ENCODE data around the gene HPSE2. TPM values are rescaled to one million over a fixed set of nuclear protein-coding genes. Genes with fewer than 3 reads are reported as not detected.

Gene HPSE2
- total RNA-seq, 1 experiment from 2014 or later: not detected

DNA sequence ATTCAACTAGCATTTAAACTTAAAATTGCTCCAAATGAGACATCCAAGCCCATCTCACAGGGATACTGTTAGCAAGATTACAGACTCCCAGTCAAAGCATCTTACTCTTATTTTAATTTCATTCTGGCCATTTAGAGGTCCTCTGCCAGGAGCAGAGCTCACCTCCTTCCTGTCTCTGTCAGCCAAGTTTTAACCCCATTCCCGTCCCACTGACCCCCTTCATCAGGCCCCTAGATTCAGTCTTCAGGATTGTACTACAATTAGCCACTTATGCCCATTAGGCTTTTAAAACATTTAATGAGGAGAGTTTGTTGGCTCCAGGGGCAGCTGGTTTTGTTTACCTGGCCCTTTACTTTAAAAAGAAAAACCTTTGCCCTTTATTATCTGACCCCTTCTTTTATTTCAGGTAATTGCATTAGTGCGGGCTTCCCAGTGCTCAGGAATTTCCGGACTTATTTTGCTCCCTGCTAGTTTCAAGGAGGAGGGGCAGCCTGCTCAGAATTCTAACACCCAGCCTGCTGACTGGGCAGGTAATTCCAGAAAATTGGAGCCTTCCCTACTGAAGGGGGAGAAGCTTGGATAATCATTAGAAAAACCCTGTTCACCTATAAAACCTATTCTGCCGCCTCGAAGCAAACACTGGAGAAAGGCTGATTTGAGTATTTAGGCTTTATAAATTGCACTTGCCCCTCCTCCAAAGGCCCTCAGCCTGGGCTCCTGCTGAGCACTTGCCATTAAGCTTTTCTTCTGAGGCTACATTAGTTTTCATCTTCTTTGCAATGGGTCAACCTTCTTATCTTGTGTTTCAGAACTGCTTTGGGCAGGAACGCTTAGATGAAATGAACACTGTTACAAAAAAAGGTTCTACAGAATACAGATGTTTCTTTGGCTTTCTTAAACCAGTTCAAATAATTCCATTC, 588.4 kb downstream of the HPSE2 start:
- Histone ChIP-seq H3K79me2 (ENCODE audit: low read depth) (no peaks in the 10 kb centered on the region), H3K4me1 (replicated peaks; ENCODE audit: insufficient read depth) (no peaks in the 10 kb centered on the region), H3K9me3 (ENCODE audit: insufficient read depth, low read depth) (no peaks in the 10 kb centered on the region), H3K4me2 (no peak overlapping the region), H3K27me3 (ENCODE audit: insufficient read depth, low read depth) (peaks cover 5% of the 10 kb centered on the region; the same call in 1 of the 2 replicates), H4K20me1 (ENCODE audit: insufficient read depth) (no peaks in the 10 kb centered on the region), H2AFZ (no peak overlapping the region), H3F3A (ENCODE audit: insufficient read depth, low read depth) (no peaks in the 10 kb centered on the region), H3K36me3 (ENCODE audit: low read depth) (no peaks in the 10 kb centered on the region), H3K27ac (no peak overlapping the region), H3K9me2 (ENCODE audit: insufficient read depth) (no peaks in the 10 kb centered on the region), H3K4me3 (no peak overlapping the region)
- no peak for DNase-seq
- POLR2A ChIA-PET (ENCODE audit: unreplicated experiment): no interaction called here
- intact Hi-C loops (cut with micrococcal nuclease; ENCODE audit: unreplicated experiment): no loop called here
- no TSS peak for BruUV-seq (replicated peaks)
- no peak for TF ChIP-seq EZH2 (IDR thresholded peaks at IDR 0.05; ENCODE audit: low read depth)
- TF ChIP-seq, protein P1, sequence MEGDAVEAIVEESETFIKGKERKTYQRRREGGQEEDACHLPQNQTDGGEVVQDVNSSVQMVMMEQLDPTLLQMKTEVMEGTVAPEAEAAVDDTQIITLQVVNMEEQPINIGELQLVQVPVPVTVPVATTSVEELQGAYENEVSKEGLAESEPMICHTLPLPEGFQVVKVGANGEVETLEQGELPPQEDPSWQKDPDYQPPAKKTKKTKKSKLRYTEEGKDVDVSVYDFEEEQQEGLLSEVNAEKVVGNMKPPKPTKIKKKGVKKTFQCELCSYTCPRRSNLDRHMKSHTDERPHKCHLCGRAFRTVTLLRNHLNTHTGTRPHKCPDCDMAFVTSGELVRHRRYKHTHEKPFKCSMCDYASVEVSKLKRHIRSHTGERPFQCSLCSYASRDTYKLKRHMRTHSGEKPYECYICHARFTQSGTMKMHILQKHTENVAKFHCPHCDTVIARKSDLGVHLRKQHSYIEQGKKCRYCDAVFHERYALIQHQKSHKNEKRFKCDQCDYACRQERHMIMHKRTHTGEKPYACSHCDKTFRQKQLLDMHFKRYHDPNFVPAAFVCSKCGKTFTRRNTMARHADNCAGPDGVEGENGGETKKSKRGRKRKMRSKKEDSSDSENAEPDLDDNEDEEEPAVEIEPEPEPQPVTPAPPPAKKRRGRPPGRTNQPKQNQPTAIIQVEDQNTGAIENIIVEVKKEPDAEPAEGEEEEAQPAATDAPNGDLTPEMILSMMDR (conservative IDR thresholded peaks at IDR 0.05): no peak
- CTCF ChIA-PET: no interaction called here

- H2AFZ ChIP-seq: no peak overlapping the region
- no peak overlapping the region for H3K4me2 ChIP-seq
- ChIA-PET CTCF (no interaction called here), POLR2A (ENCODE audit: unreplicated experiment) (no interaction called here)
- H3K27ac ChIP-seq: no peak overlapping the region
- H3F3A ChIP-seq (ENCODE audit: insufficient read depth, low read depth): no peaks in the 10 kb centered on the region
- H3K9me3 ChIP-seq (ENCODE audit: insufficient read depth, low read depth): no peaks in the 10 kb centered on the region
- BruUV-seq (replicated peaks): no TSS peak
- H3K79me2 ChIP-seq (ENCODE audit: low read depth): no peaks in the 10 kb centered on the region
- DNase-seq: no peak
- H3K36me3 ChIP-seq (ENCODE audit: low read depth): no peaks in the 10 kb centered on the region
- no peak overlapping the region for H3K4me3 ChIP-seq
- H4K20me1 ChIP-seq (ENCODE audit: insufficient read depth): no peaks in the 10 kb centered on the region
- intact Hi-C loops (cut with micrococcal nuclease; ENCODE audit: unreplicated experiment): no loop called here
- no peak for TF ChIP-seq EZH2 (IDR thresholded peaks at IDR 0.05; ENCODE audit: low read depth)
- TF ChIP-seq, protein P1 (conservative IDR thresholded peaks at IDR 0.05): no peak
- H3K27me3 ChIP-seq (ENCODE audit: insufficient read depth, low read depth): no peaks in the 10 kb centered on the region; the same call in none of the 2 replicates
- H3K9me2 ChIP-seq (ENCODE audit: insufficient read depth): no peaks in the 10 kb centered on the region
- H3K4me1 ChIP-seq (replicated peaks; ENCODE audit: insufficient read depth): no peaks in the 10 kb centered on the region
These were observed 591.2 kb downstream of the HPSE2 start for GRCh38 chr10:98644466-98644865.

GRCh38 chr10:98642281-98642680, 593.4 kb downstream of the HPSE2 start:
- H4K20me1 ChIP-seq (ENCODE audit: insufficient read depth): no peaks in the 10 kb centered on the region
- ChIA-PET CTCF (interaction anchor here (0.6 kb wide), 1 partner anchor 400 kb away, joined by 3 read pairs; no protein-coding TSS in a partner anchor), POLR2A (ENCODE audit: unreplicated experiment) (no interaction called here)
- TF ChIP-seq EZH2 (IDR thresholded peaks at IDR 0.05; ENCODE audit: low read depth): no peak
- TF ChIP-seq, protein P1 (conservative IDR thresholded peaks at IDR 0.05): no peak
- no peaks in the 10 kb centered on the region for H3K9me2 ChIP-seq (ENCODE audit: insufficient read depth)
- H2AFZ ChIP-seq: no peak overlapping the region
- H3F3A ChIP-seq (ENCODE audit: insufficient read depth, low read depth): no peaks in the 10 kb centered on the region
- H3K4me2 ChIP-seq: no peak overlapping the region
- no peaks in the 10 kb centered on the region for H3K36me3 ChIP-seq (ENCODE audit: low read depth)
- H3K27ac ChIP-seq: no peak overlapping the region
- H3K4me3 ChIP-seq: no peak overlapping the region
- intact Hi-C loops (cut with micrococcal nuclease; ENCODE audit: unreplicated experiment): no loop called here
- no peaks in the 10 kb centered on the region for H3K4me1 ChIP-seq (replicated peaks; ENCODE audit: insufficient read depth)
- H3K79me2 ChIP-seq (ENCODE audit: low read depth): no peaks in the 10 kb centered on the region
- H3K9me3 ChIP-seq (ENCODE audit: insufficient read depth, low read depth): no peaks in the 10 kb centered on the region
- no peak for DNase-seq
- H3K27me3 ChIP-seq (ENCODE audit: insufficient read depth, low read depth): no peaks in the 10 kb centered on the region; the same call in 1 of the 2 replicates
- no TSS peak for BruUV-seq (replicated peaks)

All from PC-9 (cell line).